Measurements from ENCODE around the gene ADAMTS17. TPM values are rescaled to one million over a fixed set of nuclear protein-coding genes. Genes with fewer than 3 reads are reported as not detected.

ADAMTS17 gene
- total and polyA plus RNA-seq, 8 donors, result 4.2 to 16.4 (median 10.8) TPM

DNA sequence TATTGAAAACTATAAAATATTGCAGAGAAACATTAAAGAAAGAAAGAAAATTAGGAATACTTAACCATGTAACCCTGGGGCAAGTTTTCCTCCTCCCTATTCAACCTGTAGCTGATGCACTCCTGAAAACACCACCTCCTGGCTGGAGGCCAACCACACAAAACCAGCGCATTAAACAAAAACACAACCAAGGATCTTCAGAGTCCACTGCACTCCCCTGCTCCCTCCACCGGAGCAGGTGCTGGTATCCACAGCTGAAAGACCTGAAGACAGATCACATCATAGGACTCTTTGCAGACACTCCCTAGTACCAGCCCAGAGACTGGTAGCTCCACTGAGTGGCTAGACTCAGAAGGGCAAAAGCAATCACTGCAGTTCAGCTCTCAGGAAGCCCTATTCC is 13.6 kb upstream of the ADAMTS17 start:
- TF ChIP-seq, protein P1, sequence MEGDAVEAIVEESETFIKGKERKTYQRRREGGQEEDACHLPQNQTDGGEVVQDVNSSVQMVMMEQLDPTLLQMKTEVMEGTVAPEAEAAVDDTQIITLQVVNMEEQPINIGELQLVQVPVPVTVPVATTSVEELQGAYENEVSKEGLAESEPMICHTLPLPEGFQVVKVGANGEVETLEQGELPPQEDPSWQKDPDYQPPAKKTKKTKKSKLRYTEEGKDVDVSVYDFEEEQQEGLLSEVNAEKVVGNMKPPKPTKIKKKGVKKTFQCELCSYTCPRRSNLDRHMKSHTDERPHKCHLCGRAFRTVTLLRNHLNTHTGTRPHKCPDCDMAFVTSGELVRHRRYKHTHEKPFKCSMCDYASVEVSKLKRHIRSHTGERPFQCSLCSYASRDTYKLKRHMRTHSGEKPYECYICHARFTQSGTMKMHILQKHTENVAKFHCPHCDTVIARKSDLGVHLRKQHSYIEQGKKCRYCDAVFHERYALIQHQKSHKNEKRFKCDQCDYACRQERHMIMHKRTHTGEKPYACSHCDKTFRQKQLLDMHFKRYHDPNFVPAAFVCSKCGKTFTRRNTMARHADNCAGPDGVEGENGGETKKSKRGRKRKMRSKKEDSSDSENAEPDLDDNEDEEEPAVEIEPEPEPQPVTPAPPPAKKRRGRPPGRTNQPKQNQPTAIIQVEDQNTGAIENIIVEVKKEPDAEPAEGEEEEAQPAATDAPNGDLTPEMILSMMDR (IDR thresholded peaks at IDR 0.05), result no peak
- Histone ChIP-seq H3K27me3 (no peaks in the 10 kb centered on the region), H3K4me3 (no peak overlapping the region), H3K9me3 (no peaks in the 10 kb centered on the region), H3K27ac (no peak overlapping the region), H3K36me3 (no peaks in the 10 kb centered on the region), H3K4me1 (peaks cover 0 to 3% (median 0%) of the 10 kb centered on the region in 3 donors)
- WGBS, 2 donors, result 41 to 48% methylated on average over 2 of the region's 2 CpGs
- DNase-seq (no peak), FAIRE-seq (no peak), ATAC-seq (no peak)
- intact Hi-C loops (cut with DNase I), result no loop called here

DNA sequence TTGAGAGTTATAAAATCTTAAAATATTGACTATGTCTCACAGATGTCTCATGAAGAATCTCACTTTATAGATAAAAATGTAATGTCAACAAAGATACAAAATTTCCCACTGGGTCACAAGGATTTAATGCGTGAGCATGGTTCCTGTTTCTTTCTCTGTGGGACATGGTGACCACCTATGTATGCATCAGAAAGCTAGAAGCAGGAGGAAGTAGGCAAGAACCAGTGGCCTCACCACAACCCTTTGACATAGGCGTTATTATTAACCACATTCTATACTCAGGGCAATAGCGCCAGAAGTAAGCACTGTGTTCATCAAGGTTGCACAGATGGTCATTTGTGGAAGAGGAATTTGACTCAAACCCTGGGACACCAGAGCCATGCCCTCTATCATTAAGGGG is 11.7 kb upstream of the ADAMTS17 start:
- no peak for FAIRE-seq
- intact Hi-C loops (cut with DNase I), result no loop called here
- no peak overlapping the region for H3K4me3 ChIP-seq
- no peaks in the 10 kb centered on the region for H3K9me3 ChIP-seq
- TF ChIP-seq, protein P1 (IDR thresholded peaks at IDR 0.05), result no peak
- H3K27me3 ChIP-seq, result no peaks in the 10 kb centered on the region
- DNase-seq, result no peak
- no peak for ATAC-seq
- no peaks in the 10 kb centered on the region for H3K36me3 ChIP-seq
- 74 to 84% methylated on average over 3 of the region's 3 CpGs for WGBS, 2 donors
- no peak overlapping the region for H3K27ac ChIP-seq
- H3K4me1 ChIP-seq, result peaks cover 0 to 7% (median 0%) of the 10 kb centered on the region in 3 donors

DNA sequence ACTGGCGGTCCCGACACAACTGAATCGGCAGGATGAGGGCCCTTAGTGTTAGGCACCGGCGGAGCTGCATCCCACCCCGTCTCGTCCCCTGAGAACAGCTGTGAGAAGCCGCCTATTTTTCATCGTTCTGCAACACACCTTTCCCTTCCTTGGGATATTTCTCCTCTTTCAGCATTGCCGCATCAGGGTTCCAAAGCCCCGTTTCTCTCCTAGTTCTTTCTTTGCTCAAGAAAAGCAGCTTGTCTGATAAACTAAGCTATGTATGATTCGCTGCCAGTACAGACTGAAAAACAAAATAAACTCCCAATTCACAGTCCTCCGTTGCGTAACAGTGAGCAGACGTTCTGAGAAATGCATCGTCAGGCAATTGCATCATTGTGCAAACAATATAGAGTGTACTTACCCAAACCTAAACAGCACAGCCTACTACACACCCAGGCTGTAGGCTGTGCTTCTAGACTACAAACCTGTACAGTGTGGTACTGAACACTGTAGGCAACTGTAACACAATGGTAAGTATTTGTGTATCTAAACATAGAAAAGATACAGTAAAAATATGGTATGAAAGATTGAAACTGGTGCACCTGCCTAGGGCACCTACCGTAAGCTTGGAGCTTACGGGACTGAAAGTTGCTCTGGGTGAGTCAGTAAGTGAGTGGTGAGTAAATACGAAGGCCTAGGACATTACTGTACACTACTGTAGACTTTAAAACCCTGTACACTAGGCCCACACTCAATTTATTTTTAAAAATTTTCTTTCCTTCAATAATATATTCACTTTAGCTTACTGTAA is 8.9 kb upstream of the ADAMTS17 start:
- no peaks in the 10 kb centered on the region for H3K36me3 ChIP-seq
- H3K27me3 ChIP-seq, result no peaks in the 10 kb centered on the region
- H3K4me1 ChIP-seq, result peaks cover 0 to 7% (median 0%) of the 10 kb centered on the region in 3 donors
- intact Hi-C loops (cut with DNase I), result no loop called here
- ATAC-seq (peak; percentile 55 to 75 (median 73)), FAIRE-seq (no peak), DNase-seq (peak in 2 of 6 donors; percentile 53 to 64)
- H3K27ac ChIP-seq, result peak overlapping the region; percentile 92 to 98 (median 96)
- WGBS, 2 donors, result 39 to 46% methylated on average over 19 of the region's 19 CpGs
- H3K9me3 ChIP-seq, result no peaks in the 10 kb centered on the region
- peak overlapping the region in 3 of 4 donors; percentile 66 to 80 (median 73) for H3K4me3 ChIP-seq
- TF ChIP-seq, protein P1 (IDR thresholded peaks at IDR 0.05), result no peak

DNA sequence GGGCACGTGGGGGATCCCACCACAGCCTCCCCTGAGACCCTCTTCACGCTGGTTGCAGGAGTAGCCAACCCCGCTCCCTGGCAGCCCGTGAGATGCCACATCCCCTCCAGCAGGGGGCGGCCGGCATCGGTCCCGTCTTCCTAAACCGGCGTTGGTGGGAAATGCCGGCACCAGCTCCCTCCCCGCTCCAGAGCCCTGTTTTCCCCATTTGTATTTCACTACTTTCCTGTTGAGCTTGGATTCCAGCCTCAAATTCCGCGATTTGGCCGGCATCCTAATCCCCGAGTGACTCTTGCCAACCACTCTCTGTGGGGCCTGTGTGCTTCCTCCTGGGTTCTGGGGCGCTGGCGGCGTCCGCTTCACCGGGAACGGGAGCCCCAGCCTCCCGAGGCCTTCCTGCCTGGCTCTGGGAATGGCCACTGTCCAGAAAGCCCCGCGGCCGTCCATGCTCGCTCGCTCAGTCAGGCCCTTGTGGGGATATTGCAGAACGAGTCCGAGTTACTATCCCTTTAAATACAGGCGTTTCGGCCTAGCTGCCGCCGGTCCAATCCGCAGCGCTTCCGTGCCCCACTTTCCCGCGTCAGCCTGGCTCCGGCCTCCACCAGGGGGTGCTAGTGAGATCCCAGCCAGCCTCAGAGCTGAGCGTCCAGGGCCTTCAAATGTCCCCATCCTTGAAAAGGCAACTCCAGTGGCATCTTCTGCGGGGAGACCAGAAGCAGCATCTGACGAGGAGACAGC is 8.1 kb upstream of the ADAMTS17 start:
- Histone ChIP-seq H3K4me3 (peak overlapping the region; percentile 66 to 80 (median 70)), H3K36me3 (no peaks in the 10 kb centered on the region), H3K27ac (peak overlapping the region; percentile 92 to 98 (median 96)), H3K9me3 (no peaks in the 10 kb centered on the region), H3K27me3 (no peaks in the 10 kb centered on the region), H3K4me1 (peaks cover 0 to 7% (median 0%) of the 10 kb centered on the region in 3 donors)
- WGBS, 2 donors, result 0 to 1% methylated on average over 43 of the region's 43 CpGs
- intact Hi-C loops (cut with DNase I), result loop anchor here in 2 of 3 donors (5.0 to 10.0 kb wide), 2 partner anchors 222 to 225 kb away; no protein-coding TSS in a partner anchor
- no peak for FAIRE-seq
- DNase-seq, result peak; percentile 89 to 97 (median 96)
- peak; percentile 95 to 99 (median 96) for ATAC-seq
- TF ChIP-seq, protein P1 (IDR thresholded peaks at IDR 0.05), result peak; percentile 71 to 98 (median 84)
